ENCODE data around the gene RBMS3. TPM values are rescaled to one million over a fixed set of nuclear protein-coding genes. Genes with fewer than 3 reads are reported as not detected.

The RBMS3 gene
- total RNA-seq, 1 experiment from 2014 or later, result 1.3 TPM

- BruUV-seq (replicated peaks), result no TSS peak
- intact Hi-C loops (cut with micrococcal nuclease; ENCODE audit: unreplicated experiment), result no loop called here
- Mint-ChIP-seq H3K9me3 (ENCODE audit: low read depth, unreplicated experiment) (peaks cover 2% of the 10 kb centered on the region), H3K27me3 (ENCODE audit: unreplicated experiment) (no peaks in the 10 kb centered on the region), H3K4me1 (ENCODE audit: low read depth, unreplicated experiment) (peaks cover 13% of the 10 kb centered on the region), H3K27ac (ENCODE audit: unreplicated experiment) (no peak overlapping the region), H3K36me3 (ENCODE audit: insufficient read depth, unreplicated experiment) (no peaks in the 10 kb centered on the region), H3K4me3 (ENCODE audit: low read depth, unreplicated experiment) (no peak overlapping the region)
- CTCF ChIA-PET, result interaction anchor here (0.5 kb wide), 1 partner anchor 1563 kb away, joined by 5 read pairs; no protein-coding TSS in a partner anchor
- no peak for DNase-seq
- TF ChIP-seq, protein P1, sequence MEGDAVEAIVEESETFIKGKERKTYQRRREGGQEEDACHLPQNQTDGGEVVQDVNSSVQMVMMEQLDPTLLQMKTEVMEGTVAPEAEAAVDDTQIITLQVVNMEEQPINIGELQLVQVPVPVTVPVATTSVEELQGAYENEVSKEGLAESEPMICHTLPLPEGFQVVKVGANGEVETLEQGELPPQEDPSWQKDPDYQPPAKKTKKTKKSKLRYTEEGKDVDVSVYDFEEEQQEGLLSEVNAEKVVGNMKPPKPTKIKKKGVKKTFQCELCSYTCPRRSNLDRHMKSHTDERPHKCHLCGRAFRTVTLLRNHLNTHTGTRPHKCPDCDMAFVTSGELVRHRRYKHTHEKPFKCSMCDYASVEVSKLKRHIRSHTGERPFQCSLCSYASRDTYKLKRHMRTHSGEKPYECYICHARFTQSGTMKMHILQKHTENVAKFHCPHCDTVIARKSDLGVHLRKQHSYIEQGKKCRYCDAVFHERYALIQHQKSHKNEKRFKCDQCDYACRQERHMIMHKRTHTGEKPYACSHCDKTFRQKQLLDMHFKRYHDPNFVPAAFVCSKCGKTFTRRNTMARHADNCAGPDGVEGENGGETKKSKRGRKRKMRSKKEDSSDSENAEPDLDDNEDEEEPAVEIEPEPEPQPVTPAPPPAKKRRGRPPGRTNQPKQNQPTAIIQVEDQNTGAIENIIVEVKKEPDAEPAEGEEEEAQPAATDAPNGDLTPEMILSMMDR (IDR thresholded peaks at IDR 0.05; ENCODE audit: unreplicated experiment), result no peak
Measured at GRCh38 chr3:29245441-29245840, 35.4 kb upstream of the RBMS3 start.

- CTCF ChIA-PET, result no interaction called here
- H3K9me3 Mint-ChIP-seq (ENCODE audit: low read depth, unreplicated experiment), result no peaks in the 10 kb centered on the region
Measured at GRCh38 chr3:29247088-29247745, 33.7 kb upstream of the RBMS3 start.

DNA sequence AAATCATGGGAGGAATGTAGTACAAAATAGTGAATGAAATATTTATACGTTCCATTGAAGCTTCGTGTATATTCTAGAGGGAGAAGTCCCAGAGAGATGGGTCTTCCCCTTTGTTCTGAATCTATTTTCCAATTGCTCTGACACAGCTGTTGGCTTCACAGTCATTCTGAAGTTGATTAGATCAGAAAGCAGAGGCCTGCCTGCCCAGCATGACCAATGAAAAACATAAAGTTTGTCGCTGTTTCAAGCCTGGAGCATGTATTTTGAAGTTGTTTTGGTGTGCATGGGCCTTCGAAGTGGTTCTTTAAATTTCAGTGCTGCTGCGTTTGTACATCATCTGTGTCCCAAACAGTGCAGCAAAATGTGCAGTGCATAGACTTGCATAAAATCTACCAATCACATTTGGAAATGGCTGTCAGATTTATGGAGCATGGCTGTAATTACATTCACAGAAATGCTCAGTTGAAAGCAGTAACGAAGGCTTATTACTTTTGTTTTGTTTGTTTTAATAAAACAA, 31.0 kb upstream of the RBMS3 start:
- no peaks in the 10 kb centered on the region for H3K27me3 Mint-ChIP-seq (ENCODE audit: unreplicated experiment)
- H3K4me3 Mint-ChIP-seq (ENCODE audit: low read depth, unreplicated experiment), result no peak overlapping the region
- TF ChIP-seq, protein P1 (IDR thresholded peaks at IDR 0.05; ENCODE audit: unreplicated experiment), result no peak
- DNase-seq, result no peak
- no peaks in the 10 kb centered on the region for H3K36me3 Mint-ChIP-seq (ENCODE audit: insufficient read depth, unreplicated experiment)
- BruUV-seq (replicated peaks), result no TSS peak
- no peaks in the 10 kb centered on the region for H3K4me1 Mint-ChIP-seq (ENCODE audit: low read depth, unreplicated experiment)
- no peaks in the 10 kb centered on the region for H3K9me3 Mint-ChIP-seq (ENCODE audit: low read depth, unreplicated experiment)
- intact Hi-C loops (cut with micrococcal nuclease; ENCODE audit: unreplicated experiment), result no loop called here
- H3K27ac Mint-ChIP-seq (ENCODE audit: unreplicated experiment), result no peak overlapping the region
- CTCF ChIA-PET, result no interaction called here

More at GRCh38 chr3:29247088-29247745, 33.7 kb upstream of the RBMS3 start:
- intact Hi-C loops (cut with micrococcal nuclease; ENCODE audit: unreplicated experiment), result no loop called here
- Mint-ChIP-seq H3K36me3 (ENCODE audit: insufficient read depth, unreplicated experiment) (no peaks in the 10 kb centered on the region), H3K4me1 (ENCODE audit: low read depth, unreplicated experiment) (no peaks in the 10 kb centered on the region), H3K4me3 (ENCODE audit: low read depth, unreplicated experiment) (no peak overlapping the region), H3K27ac (ENCODE audit: unreplicated experiment) (no peak overlapping the region), H3K27me3 (ENCODE audit: unreplicated experiment) (no peaks in the 10 kb centered on the region)
- no peak for DNase-seq
- no TSS peak for BruUV-seq (replicated peaks)
- TF ChIP-seq, protein P1 (IDR thresholded peaks at IDR 0.05; ENCODE audit: unreplicated experiment), result no peak

DNA sequence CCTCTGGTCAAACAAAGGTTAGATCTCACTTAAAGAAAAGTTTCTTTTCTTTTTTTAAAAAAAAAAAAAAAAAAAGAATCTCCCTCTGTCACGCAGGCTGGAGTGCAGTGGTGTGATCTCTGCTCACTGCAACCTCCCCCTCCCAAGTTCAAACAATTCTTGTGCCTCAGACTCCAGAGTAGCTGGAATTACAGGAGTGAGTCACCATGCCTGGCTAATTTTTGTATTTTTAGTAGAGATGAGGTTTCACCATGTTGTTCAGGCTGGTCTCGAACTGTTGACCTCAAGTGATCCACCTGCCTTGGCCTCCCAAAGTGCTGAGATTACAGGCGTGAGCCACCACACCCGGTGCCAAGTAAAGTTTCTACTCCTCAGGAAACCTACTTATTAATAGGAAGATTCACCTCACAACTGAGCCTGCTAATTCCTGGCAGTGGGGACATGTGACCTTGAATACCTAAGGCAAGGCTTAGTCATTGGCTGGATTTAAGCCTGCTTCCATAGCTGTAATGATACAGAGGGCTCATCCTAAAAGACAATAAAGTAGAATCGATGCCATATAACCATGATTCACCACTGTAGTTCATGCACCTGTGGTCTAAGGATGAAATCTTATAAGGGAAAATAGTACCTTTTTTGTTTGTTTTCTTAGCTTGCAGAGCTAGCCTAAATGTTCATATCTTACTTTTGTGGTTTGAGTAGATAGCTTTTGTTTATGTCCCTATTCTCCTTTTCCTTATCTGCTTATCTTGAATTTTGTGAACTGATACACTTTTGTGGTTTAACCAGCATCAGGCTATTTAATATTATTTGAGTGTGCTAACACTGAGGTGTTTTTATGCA, 24.8 kb upstream of the RBMS3 start:
- no peak overlapping the region for H3K4me3 Mint-ChIP-seq (ENCODE audit: low read depth, unreplicated experiment)
- BruUV-seq (replicated peaks), result no TSS peak
- no peaks in the 10 kb centered on the region for H3K9me3 Mint-ChIP-seq (ENCODE audit: low read depth, unreplicated experiment)
- H3K36me3 Mint-ChIP-seq (ENCODE audit: insufficient read depth, unreplicated experiment), result no peaks in the 10 kb centered on the region
- H3K27ac Mint-ChIP-seq (ENCODE audit: unreplicated experiment), result no peak overlapping the region
- no peak for DNase-seq
- intact Hi-C loops (cut with micrococcal nuclease; ENCODE audit: unreplicated experiment), result no loop called here
- no peaks in the 10 kb centered on the region for H3K27me3 Mint-ChIP-seq (ENCODE audit: unreplicated experiment)
- TF ChIP-seq, protein P1 (IDR thresholded peaks at IDR 0.05; ENCODE audit: unreplicated experiment), result no peak
- CTCF ChIA-PET, result interaction anchor here (0.7 kb wide), 2 partner anchors 82 to 315 kb away, joined by 4 to 6 read pairs; no protein-coding TSS in a partner anchor
- H3K4me1 Mint-ChIP-seq (ENCODE audit: low read depth, unreplicated experiment), result no peaks in the 10 kb centered on the region
